Measurements from ENCODE around the gene RGS7.
"Not testable (repeated sequence)": the region's sequence is repeated elsewhere in the genome, so short reads cannot be mapped to it uniquely, and the experiment has no call there.

Gene RGS7

GRCh38 chr1:241180569-241180968 is 176.4 kb downstream of the RGS7 start:
- no peak for TF ChIP-seq CTCF (conservative IDR thresholded peaks at IDR 0.05; ENCODE audit: control insufficient read depth, insufficient read depth, low read depth, low read length)
- H3K4me3 ChIP-seq (ENCODE audit: control insufficient read depth, low read depth, low read length), result no peak overlapping the region
- DNase-seq (ENCODE audit: low read depth), result no peak

DNA sequence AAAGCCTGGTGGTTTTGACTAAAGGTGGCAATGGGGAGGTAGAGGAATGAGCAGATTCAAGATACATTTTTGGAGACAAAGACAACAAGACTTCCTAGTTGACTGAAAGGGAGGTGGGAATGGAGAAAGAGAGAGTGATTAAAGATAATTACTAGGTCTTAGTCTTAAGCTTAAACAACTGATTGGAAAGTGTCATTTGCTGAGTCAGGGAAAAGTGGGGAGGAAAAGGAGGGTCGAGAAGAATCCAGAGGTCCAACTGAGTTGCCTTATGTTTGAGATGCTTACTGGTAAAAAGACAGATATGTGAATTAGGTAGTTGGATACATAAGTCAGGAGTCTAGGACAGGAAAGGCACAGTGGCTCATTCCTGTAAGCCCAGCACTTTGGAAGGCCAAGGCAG is 179.3 kb downstream of the RGS7 start:
- no peak overlapping the region for H3K4me3 ChIP-seq (ENCODE audit: control insufficient read depth, low read depth, low read length)
- no peak for DNase-seq (ENCODE audit: low read depth)
- TF ChIP-seq CTCF (conservative IDR thresholded peaks at IDR 0.05; ENCODE audit: control insufficient read depth, insufficient read depth, low read depth, low read length), result no peak

GRCh38 chr1:241172486-241172885 is 184.5 kb downstream of the RGS7 start:
- DNase-seq (ENCODE audit: low read depth), result no peak
- TF ChIP-seq CTCF (conservative IDR thresholded peaks at IDR 0.05; ENCODE audit: control insufficient read depth, insufficient read depth, low read depth, low read length), result no peak
- H3K4me3 ChIP-seq (ENCODE audit: control insufficient read depth, low read depth, low read length), result no peak overlapping the region

- DNase-seq (ENCODE audit: low read depth), result no peak
- H3K4me3 ChIP-seq (ENCODE audit: control insufficient read depth, low read depth, low read length), result no peak overlapping the region
- no peak for TF ChIP-seq CTCF (conservative IDR thresholded peaks at IDR 0.05; ENCODE audit: control insufficient read depth, insufficient read depth, low read depth, low read length)
These were observed 185.0 kb downstream of the RGS7 start for GRCh38 chr1:241171991-241172390.

DNA sequence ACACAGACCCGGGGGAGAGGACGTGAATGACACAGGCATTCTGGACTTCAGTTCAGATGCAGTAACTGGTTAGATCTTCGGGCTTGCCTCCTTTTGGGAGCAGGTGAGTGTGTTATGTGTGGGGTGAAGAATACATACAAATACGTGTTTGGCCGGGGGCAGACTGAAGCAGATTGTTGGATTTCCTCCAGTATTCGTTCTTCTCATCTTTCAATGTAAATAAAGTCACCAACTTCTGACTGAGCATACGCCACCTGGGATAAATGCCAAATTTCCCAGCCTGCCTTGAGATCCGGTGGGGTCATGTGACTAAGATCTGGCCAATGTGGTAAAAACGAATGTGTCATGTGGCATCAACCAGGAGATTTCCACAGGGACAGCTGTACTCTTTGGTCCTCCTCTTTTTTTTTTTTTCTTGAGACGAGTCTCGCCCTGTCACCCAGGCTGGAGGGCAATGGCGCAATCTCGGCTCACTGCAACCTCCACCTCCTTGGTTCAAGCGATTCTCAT is 189.8 kb downstream of the RGS7 start:
- no peak overlapping the region for H3K4me3 ChIP-seq (ENCODE audit: control insufficient read depth, low read depth, low read length)
- no peak for DNase-seq (ENCODE audit: low read depth)
- TF ChIP-seq CTCF (conservative IDR thresholded peaks at IDR 0.05; ENCODE audit: control insufficient read depth, insufficient read depth, low read depth, low read length), result no peak

- no peak overlapping the region for H3K4me3 ChIP-seq (ENCODE audit: control insufficient read depth, low read depth, low read length)
- TF ChIP-seq CTCF (conservative IDR thresholded peaks at IDR 0.05; ENCODE audit: control insufficient read depth, insufficient read depth, low read depth, low read length), result no peak
- DNase-seq (ENCODE audit: low read depth), result no peak
These were observed 190.4 kb downstream of the RGS7 start for GRCh38 chr1:241166625-241167024.

- H3K4me3 ChIP-seq (ENCODE audit: control insufficient read depth, low read depth, low read length); DNase-seq (ENCODE audit: low read depth): not testable (repeated sequence)
These were observed 191.7 kb downstream of the RGS7 start for GRCh38 chr1:241165256-241165655.
